ENCODE results near the gene LZTFL1. TPM values are rescaled to one million over a fixed set of nuclear protein-coding genes. Genes with fewer than 3 reads are reported as not detected.

Gene LZTFL1
- total RNA-seq, 2 experiments from 2014 or later, result 4.7 TPM

DNA sequence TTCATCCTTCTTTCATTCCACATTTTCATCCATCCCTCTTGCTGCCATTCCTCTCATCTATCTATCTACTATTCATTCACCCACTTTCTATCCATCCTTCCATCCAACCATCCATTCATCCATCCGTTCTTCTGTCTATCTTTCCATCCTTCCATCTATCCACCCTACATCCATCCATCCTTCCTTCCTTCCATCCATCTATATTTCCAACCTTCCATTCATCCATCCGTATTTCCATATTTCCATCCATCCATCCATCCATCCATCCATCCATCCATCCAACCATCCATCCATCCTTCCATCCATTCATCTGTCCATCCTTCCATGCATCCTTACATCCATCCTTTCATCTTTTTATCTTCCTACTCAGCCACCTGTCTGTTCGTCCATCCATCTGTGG, 59.5 kb downstream of the LZTFL1 start:
- intact Hi-C loops (cut with micrococcal nuclease), result no loop called here
- Mint-ChIP-seq H3K27ac (no peak overlapping the region), H3K4me3 (no peak overlapping the region), H3K36me3 (ENCODE audit: low read depth) (no peaks in the 10 kb centered on the region), H3K27me3 (peaks cover 2% of the 10 kb centered on the region), H3K4me1 (ENCODE audit: low read depth) (no peaks in the 10 kb centered on the region), H3K9me3 (no peaks in the 10 kb centered on the region)
- ChIA-PET CTCF (no interaction called here), POLR2A (no interaction called here)
- TF ChIP-seq, protein P1, sequence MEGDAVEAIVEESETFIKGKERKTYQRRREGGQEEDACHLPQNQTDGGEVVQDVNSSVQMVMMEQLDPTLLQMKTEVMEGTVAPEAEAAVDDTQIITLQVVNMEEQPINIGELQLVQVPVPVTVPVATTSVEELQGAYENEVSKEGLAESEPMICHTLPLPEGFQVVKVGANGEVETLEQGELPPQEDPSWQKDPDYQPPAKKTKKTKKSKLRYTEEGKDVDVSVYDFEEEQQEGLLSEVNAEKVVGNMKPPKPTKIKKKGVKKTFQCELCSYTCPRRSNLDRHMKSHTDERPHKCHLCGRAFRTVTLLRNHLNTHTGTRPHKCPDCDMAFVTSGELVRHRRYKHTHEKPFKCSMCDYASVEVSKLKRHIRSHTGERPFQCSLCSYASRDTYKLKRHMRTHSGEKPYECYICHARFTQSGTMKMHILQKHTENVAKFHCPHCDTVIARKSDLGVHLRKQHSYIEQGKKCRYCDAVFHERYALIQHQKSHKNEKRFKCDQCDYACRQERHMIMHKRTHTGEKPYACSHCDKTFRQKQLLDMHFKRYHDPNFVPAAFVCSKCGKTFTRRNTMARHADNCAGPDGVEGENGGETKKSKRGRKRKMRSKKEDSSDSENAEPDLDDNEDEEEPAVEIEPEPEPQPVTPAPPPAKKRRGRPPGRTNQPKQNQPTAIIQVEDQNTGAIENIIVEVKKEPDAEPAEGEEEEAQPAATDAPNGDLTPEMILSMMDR (IDR thresholded peaks at IDR 0.05), result no peak
- ATAC-seq (no peak), DNase-seq (no peak)

DNA sequence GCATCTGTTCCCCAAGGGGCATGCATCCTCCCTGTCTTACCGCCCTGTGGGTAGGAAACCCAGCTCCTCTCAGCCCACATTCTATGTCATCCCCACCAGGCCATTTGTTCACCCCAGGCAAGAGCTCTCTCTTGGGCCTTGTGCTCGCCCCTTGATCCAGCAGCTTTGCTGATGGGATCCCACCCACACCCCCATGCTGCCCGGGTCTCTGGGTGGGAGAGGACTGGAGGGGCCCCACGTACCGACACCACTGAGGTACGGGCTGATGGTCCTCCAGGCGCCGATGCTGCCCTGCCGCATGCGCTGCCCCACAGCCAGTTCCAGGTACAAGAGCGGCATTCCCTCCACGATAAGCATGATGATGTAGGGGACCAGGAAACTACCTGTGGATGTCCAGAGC, 60.1 kb downstream of the LZTFL1 start:
- intact Hi-C loops (cut with micrococcal nuclease), result no loop called here
- Mint-ChIP-seq H3K4me3 (no peak overlapping the region), H3K9me3 (no peaks in the 10 kb centered on the region), H3K36me3 (ENCODE audit: low read depth) (no peaks in the 10 kb centered on the region), H3K4me1 (ENCODE audit: low read depth) (no peaks in the 10 kb centered on the region), H3K27me3 (peaks cover 2% of the 10 kb centered on the region), H3K27ac (no peak overlapping the region)
- ChIA-PET POLR2A (no interaction called here), CTCF (no interaction called here)
- ATAC-seq (no peak), DNase-seq (no peak)
- TF ChIP-seq, protein P1 (IDR thresholded peaks at IDR 0.05), result no peak

DNA sequence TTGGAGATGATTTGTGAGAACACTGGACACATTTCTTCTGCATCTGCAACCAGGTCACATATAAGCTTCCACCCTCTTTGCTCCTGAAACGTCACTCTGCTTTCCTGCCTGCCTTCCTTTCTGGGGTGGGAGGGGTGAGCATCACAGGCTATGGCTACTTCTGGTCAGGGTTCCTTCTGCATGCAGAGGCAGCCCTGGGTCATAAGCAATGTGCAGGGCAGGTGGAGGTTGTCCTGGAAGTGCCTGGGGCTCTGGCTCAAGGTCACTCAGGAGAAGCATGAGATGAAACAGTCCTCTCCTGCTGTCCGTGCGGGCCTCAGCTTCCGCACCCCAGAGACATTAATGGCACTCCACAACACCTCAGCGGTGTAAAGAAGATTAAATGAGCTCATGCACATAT, 60.6 kb downstream of the LZTFL1 start:
- POLR2A ChIA-PET, result no interaction called here
- CTCF ChIA-PET, result no interaction called here
- ATAC-seq (no peak), DNase-seq (no peak)
- H3K4me3 Mint-ChIP-seq, result no peak overlapping the region
- H3K27ac Mint-ChIP-seq, result no peak overlapping the region
- TF ChIP-seq, protein P1 (IDR thresholded peaks at IDR 0.05), result no peak
- H3K36me3 Mint-ChIP-seq (ENCODE audit: low read depth), result no peaks in the 10 kb centered on the region
- no peaks in the 10 kb centered on the region for H3K4me1 Mint-ChIP-seq (ENCODE audit: low read depth)
- peaks cover 2% of the 10 kb centered on the region for H3K27me3 Mint-ChIP-seq
- no peaks in the 10 kb centered on the region for H3K9me3 Mint-ChIP-seq
- intact Hi-C loops (cut with micrococcal nuclease), result no loop called here

- intact Hi-C loops (cut with micrococcal nuclease), result no loop called here
- DNase-seq (no peak), ATAC-seq (no peak)
- TF ChIP-seq, protein P1 (IDR thresholded peaks at IDR 0.05), result no peak
- Mint-ChIP-seq H3K4me1 (ENCODE audit: low read depth) (no peaks in the 10 kb centered on the region), H3K9me3 (no peaks in the 10 kb centered on the region), H3K4me3 (no peak overlapping the region), H3K27me3 (peaks cover 3% of the 10 kb centered on the region), H3K27ac (no peak overlapping the region), H3K36me3 (ENCODE audit: low read depth) (no peaks in the 10 kb centered on the region)
- ChIA-PET POLR2A (no interaction called here), CTCF (no interaction called here)
Measured at GRCh38 chr3:45779746-45780735, 61.9 kb downstream of the LZTFL1 start.

- TF ChIP-seq, protein P1 (IDR thresholded peaks at IDR 0.05), result no peak
- no peaks in the 10 kb centered on the region for H3K4me1 Mint-ChIP-seq (ENCODE audit: low read depth)
- CTCF ChIA-PET, result interaction anchor here (1.4 kb wide), 1 partner anchor 18 kb away, joined by 4 read pairs; no protein-coding TSS in a partner anchor
- no peak overlapping the region for H3K27ac Mint-ChIP-seq
- H3K9me3 Mint-ChIP-seq, result no peaks in the 10 kb centered on the region
- no peak overlapping the region for H3K4me3 Mint-ChIP-seq
- DNase-seq (no peak), ATAC-seq (no peak)
- POLR2A ChIA-PET, result no interaction called here
- H3K36me3 Mint-ChIP-seq (ENCODE audit: low read depth), result no peaks in the 10 kb centered on the region
- peaks cover 5% of the 10 kb centered on the region for H3K27me3 Mint-ChIP-seq
- intact Hi-C loops (cut with micrococcal nuclease), result no loop called here
Measured at GRCh38 chr3:45778761-45779201, 63.1 kb downstream of the LZTFL1 start.

All from activated CD8-positive, alpha-beta T cell treated with anti-CD3 and anti-CD28 coated beads for 36 hours (primary cell).